Activated CD8-positive, alpha-beta memory T cell treated with anti-CD3 and anti-CD28 coated beads for 4 hours (primary cell): Measurements from ENCODE around the gene CABP4.
"Not testable (repeated sequence)": the region's sequence is repeated elsewhere in the genome, so short reads cannot be mapped to it uniquely, and the experiment has no call there.

Source experiments
- DNase-seq, 2 donors: peaks; one replicate each; pipeline ENCODE4 v3.0.0-alpha.2; 2020; ENCODE audit warnings: low read depth in 2 of 2

The CABP4 gene

GRCh38 chr11:67453816-67454732, 1.1 kb upstream of the CABP4 start:
- DNase-seq: no peak

DNA sequence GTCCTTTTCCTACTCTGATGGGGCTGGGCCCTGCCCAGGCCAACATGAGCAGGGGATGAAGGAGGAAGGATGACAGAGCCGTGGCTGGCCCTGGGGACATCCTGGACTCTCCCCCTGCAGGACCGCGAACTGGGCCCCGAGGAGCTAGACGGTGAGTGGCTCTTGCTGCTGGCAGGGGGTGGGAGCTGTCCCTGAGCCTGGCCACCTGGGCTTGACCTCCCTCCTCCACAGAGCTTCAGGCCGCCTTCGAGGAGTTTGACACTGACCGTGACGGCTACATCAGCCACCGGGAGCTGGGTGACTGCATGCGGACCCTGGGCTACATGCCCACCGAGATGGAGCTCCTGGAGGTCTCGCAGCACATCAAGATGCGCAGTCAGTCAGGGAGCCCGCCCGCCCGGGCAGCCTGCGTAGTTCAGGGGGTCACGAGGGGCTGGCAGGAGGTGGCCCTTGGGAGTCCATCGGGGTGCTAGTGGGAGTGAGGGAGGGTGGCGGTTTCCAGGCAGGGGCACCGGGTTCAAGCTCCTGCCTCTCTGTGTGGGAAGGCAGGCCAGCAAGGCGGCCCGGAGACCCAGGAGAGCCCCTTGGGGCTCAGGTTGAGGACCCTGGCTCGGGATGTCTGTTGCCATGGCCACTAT, 1.0 kb downstream of the CABP4 start:
- DNase-seq: no peak

GRCh38 chr11:67457453-67457852, 2.3 kb downstream of the CABP4 start:
- no peak for DNase-seq

DNA sequence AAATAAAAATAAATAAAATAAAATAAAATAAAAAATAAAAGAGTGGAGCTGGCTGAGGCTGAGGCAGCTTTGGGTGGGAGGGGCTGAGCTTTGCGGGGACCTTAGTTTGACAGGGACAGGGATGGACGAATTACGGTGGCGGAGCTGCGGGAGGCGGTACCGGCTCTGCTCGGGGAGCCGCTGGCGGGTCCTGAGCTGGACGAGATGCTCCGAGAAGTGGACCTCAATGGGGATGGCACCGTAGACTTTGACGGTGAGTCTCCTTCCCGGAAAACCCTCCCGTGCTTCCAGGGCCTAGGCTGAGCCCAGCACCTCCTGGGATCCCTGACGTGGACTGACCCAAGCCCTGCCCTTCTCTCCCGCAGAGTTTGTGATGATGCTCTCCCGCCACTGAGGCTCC, 3.1 kb downstream of the CABP4 start:
- no peak for DNase-seq

DNA sequence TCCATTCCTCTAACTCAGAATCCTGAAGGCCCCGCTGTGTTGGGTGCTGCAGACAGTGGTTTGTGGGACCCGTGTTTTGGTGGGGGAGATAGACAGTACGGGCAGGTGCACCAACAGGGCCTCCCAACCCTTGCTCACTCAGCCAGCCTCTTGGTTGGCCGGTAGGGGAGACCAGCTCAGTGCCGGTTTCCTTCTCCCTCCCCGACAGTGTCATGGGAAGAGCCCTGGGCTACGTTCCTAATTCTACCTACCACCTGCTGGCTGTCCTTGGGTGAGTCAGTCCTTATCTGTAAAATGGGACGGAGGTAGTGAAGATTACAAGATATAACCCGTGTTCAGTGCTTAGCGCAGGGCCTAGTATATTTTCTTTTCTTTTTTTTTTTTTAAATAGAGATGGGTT, 8.0 kb downstream of the CABP4 start:
- DNase-seq: no peak

DNA sequence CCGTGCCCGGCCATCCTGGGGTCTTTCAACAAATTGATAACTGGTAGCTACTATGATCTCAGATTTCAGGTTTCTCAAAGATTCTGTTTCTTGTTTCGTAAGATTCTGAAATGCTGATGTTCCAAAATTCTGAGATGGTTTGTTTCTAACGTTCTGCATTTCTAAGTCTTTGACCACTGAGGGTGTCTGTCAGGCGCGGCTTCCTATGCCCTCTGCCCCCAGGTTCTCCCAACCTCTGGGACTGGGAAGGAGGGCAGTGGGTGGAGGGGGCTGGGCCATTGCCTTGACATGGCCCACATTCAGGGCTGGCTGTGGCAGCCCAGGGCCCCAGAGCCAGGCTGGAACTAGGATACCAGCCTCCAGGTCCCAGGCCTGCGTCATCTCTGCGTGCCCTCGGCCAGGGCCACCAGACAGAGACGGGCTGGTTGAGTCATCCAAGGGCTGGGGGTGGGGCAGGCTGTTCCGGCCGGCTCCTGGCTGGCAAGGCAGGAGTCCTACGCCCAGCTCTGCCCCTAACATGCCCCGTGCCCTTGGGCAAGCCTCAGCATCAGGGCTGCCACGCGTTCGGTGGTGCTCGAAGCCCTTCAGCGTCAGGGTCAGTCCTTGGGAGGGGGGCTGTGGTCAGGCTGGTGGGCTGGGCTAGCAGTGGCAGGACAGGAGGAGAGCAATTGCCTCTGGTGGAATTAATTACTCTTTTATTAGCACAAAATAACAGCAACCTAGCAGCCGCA, 8.7 kb downstream of the CABP4 start:
- no peak for DNase-seq

- peak; percentile 76 to 84 for DNase-seq
Observed at GRCh38 chr11:67464411-67465188, 9.4 kb downstream of the CABP4 start.

DNA sequence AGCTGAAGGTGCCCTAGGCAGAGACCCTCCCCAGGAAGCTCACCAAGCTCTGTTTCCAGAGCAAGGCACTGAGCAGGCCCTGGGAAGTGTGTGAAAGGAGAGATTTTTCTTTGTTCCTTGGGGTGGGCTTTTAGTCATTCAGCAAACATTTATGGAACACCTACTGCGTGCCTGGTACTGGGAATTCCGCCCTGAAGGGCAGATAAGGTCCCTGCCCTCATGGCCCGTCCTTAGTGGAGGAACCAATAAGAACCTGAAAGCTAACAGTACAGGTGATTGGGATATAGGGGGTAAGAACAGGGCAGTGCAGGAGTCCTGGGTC, 10.0 kb downstream of the CABP4 start:
- no peak for DNase-seq

DNA sequence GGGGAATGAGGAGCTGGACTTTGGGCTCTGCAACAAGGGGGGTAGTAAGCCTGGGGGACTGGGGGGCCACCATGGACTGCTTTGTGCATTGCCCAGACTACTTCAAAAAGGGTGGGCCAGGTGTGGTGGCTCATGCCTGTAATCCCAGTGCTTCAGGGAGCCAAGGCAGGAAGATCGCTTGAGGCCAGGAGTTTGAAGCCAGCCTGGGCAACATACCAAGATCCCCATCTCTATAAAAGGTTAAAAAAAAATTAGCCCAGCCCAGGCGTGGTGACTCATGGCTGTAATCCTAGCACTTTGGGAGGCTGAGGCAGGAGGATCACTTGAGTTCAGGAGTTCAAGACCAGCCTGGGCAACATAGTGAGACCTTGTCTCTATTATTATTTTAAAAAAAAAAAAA, 10.4 kb downstream of the CABP4 start:
- DNase-seq: not testable (repeated sequence)

GRCh38 chr11:67466367-67466766, 11.2 kb downstream of the CABP4 start:
- DNase-seq: no peak

DNA sequence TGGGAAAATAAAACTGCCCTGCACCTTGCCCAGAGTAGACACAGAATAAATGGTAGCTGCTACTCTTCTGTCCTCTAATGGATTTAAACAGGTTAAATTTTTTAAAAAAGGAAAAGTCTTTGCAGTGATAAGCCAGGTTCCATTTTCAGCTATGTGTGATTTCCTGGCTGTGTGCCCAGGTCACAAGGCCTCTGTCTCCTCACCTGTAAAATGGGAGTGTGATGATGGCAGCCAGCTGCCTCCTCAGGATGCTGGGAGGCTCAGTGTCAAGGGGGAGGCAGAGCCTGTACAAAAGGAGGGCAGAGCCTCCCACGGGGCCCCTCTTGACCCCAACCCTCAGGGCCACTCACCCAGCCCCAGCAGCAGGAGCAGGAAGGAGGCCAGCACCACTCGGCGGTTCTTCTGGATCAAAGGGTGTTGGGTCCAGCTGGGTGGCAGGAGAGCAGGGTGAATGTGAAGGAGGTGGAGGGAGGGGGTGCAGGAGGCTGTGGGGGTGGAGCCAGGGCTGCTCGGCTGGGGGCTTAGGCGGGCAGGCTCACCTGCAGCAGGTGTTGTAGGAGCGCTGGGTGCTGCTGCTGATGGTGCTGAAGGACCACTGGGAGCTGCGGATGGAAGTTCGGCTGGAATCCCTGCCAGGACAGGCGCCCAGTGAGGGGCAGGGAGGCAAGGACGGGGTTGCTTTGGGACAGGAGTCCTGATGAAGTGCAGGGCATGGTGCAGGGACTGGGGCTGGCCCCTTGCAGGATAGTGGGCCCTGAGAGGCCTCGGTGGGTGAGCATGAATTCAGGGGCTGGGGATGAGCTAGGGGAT, 12.0 kb downstream of the CABP4 start:
- DNase-seq: no peak

- DNase-seq: no peak
Observed at GRCh38 chr11:67468056-67468455, 12.9 kb downstream of the CABP4 start.

DNA sequence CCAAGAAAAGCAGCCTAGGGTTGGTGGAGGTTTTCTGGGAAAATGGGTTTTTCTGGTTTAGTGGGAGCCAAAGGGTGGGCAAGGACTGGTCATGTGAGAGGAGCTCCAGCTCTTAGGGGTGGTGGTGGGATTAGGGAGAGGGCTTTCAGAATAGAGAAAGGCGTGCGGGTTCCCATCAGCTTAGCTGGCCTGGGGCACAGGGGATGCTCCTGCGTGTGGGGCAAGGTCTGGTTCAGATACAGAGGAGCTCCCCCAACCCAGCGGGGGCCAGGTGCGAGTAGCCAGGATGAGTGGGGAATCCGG, 13.3 kb downstream of the CABP4 start:
- DNase-seq: no peak

GRCh38 chr11:67468759-67469507, 13.8 kb downstream of the CABP4 start, which contains the start of gene TMEM134:
Gene TMEM134, minus strand, starts transcription at chr11:67469251. Its CDS starts 59 bp downstream, at chr11:67469192.
- DNase-seq: peak; percentile 86 to 88

DNA sequence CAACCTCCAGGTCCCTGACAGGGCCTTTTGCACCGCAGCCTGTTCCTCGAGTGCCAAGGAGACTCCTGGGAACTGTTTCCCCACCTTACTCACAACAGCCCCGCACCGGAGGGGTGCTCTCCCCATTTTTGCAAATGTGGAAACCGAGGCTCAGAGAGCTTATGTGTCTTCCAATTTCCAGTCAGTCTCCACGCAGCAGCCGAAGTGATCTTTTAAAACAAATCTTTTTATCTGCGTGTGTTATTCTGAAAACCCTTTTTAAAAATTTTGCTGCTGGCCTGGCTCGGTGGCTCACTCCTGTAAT, 14.3 kb downstream of the CABP4 start:
- DNase-seq: no peak

GRCh38 chr11:67470337-67471002, 15.3 kb downstream of the CABP4 start:
- DNase-seq: no peak

DNA sequence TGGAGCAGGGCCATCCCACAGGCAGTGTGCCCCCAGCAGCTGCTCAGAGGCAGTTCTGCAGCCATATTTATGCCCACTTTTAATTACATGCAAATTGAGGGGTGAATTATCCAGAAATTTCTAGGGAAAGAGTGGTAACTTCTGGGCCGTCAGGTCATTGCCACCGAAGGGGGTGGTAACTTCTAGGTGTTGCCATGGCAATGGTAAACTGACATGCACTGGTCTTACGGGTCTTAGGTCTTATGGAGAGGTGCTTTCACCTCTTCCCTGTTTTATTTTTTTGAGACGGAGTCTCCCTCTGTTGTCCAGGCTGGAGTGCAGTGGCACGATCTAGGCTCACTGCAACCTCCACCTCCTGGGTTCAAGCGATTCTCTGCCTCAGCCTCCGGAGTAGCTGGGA, 17.7 kb downstream of the CABP4 start:
- no peak for DNase-seq

DNA sequence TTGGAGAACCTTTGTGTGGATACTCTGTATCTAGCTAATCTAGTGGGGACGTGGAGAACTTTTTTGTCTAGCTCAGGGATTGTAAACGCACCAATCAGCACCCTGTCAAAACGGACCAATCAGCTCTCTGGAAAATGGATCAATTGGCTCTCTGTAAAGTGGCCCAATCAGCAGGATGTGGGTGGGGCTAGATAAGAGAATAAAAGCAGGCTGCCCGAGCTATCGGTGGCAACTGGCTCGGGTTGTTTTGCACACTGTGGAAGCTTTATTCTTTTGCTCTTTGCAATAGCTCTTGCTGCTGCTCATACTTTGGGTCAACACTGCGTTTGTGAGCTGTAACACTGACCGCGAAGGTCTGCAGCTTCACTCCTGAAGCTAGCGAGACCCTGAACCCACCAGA, 21.5 kb downstream of the CABP4 start:
- not testable (repeated sequence) for DNase-seq

GRCh38 chr11:67477344-67478050, 22.3 kb downstream of the CABP4 start:
- DNase-seq: not testable (repeated sequence)
